Lower leg skin (tissue), 3 donors: ENCODE data around the gene ELFN1.

ENCODE experiments used
- POLR2A ChIP-seq, 2 donors: fragments of 450-650 bp; IDR thresholded peaks; one replicate each; pipeline ENCODE4 v1.6.1; 2016 to 2017; ENCODE audit warnings: antibody characterized with exemption in 2 of 2, mild to moderate bottlenecking in 1 of 2, moderate library complexity in 1 of 2
- TF ChIP-seq, protein P1 (sequence below), 3 donors: fragments of 450-650 bp; IDR thresholded peaks; one replicate each; pipeline ENCODE4 v1.5.1; 2016; ENCODE audit warnings: antibody characterized with exemption in 3 of 3, mild to moderate bottlenecking in 3 of 3, moderate library complexity in 2 of 3

DNA sequence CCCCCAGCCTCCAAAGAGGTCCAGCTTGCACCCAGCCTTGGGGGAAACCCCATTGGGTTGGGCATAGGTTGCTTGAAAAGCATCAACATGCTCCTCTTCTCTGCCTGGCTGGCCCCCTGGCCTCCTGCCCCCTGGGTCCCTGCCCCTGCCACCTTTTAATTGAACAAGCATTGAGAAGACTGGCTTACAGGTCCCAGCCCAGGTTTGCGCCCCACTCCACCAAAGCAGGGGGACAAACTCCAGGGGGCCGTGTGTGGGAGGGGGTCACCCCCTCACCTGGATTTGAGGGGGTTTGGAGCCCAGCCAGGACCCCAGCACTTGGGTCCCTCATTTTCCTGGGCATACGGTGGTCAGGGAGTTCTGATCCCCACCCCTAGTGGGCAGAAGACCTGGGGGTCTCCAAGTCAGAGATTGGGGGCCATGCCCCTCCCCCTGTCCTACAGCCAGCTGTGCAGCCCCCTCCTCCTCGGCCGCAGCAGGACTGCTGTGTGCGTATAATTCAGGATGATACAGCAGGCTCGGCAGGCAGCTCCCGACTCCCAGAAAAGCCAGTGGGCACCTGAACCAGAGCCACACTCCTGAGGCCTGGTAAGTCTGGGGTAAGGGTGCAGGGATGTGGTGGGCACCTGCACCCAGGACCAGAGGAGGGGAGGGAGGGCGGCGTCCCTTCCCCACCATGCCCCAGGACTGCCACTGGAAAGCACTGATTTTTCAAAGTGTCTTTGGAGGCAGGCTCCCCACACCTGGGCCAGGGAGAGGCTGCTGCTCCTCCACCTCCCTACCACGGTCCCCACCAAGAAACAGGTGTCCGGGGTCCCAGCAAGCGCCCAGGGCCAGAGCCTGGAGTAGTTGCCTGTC is 1.7 kb downstream of the ELFN1 start:
- TF ChIP-seq, protein P1, sequence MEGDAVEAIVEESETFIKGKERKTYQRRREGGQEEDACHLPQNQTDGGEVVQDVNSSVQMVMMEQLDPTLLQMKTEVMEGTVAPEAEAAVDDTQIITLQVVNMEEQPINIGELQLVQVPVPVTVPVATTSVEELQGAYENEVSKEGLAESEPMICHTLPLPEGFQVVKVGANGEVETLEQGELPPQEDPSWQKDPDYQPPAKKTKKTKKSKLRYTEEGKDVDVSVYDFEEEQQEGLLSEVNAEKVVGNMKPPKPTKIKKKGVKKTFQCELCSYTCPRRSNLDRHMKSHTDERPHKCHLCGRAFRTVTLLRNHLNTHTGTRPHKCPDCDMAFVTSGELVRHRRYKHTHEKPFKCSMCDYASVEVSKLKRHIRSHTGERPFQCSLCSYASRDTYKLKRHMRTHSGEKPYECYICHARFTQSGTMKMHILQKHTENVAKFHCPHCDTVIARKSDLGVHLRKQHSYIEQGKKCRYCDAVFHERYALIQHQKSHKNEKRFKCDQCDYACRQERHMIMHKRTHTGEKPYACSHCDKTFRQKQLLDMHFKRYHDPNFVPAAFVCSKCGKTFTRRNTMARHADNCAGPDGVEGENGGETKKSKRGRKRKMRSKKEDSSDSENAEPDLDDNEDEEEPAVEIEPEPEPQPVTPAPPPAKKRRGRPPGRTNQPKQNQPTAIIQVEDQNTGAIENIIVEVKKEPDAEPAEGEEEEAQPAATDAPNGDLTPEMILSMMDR (IDR thresholded peaks at IDR 0.05): no peak
- no peak for TF ChIP-seq POLR2A (IDR thresholded peaks at IDR 0.05)
